HepG2 (cell line): ENCODE data around the gene SLC23A3. TPM values are rescaled to one million over a fixed set of nuclear protein-coding genes. Genes with fewer than 3 reads are reported as not detected.

Source experiments
- KDM2A ChIP-seq: sonication (generic); formaldehyde crosslinking; IDR thresholded peaks from 2 replicates; pipeline ENCODE4 v1.4.0; 2020; ENCODE audit warnings: low read depth, missing genetic modification reagents, borderline replicate concordance
- ZBTB3 ChIP-seq: sonication (generic); formaldehyde crosslinking; IDR thresholded peaks from 2 replicates; pipeline ENCODE4 v1.4.0; 2020; ENCODE audit warnings: low read depth, mild to moderate bottlenecking, moderate library complexity, missing genetic modification reagents, borderline replicate concordance
- ZNF747 ChIP-seq: sonication (generic); formaldehyde crosslinking; IDR thresholded peaks from 2 replicates; pipeline ENCODE4 v1.8.1; 2023; ENCODE audit warnings: missing genetic modification reagents, mild to moderate bottlenecking, borderline replicate concordance
- polyA plus RNA-seq, 8 experiments: library from polyadenylated mRNA; depleted of rRNA in 3 of 8; stranded (reverse) in 7 of 8; unstranded in 1 of 8; fragments of >200 nt; fragmentation: Illumina TruSeq in 4 of 8; extraction: Trizol in 4 of 8; gene quantifications; 2 replicates each; pipeline versions ENCODE4 v1.2.1 to v1.2.3, GENCODE V29; 2011 to 2016; ENCODE audit warnings: low read depth in 4 of 8, missing spikeins in 1 of 8, mixed read lengths in 1 of 8; ENCODE audit not compliant: insufficient read depth in 1 of 8
- total RNA-seq, 5 experiments: library from RNA; depleted of rRNA; stranded (reverse); fragments of >200 nt; fragmentation: Illumina TruSeq; extraction: Trizol; gene quantifications; 2 replicates each; pipeline ENCODE4 v1.2.3, GENCODE V29; 2016; ENCODE audit warnings: low read depth in 1 of 5
- TF ChIP-seq, protein P1 (sequence below): sonication (generic); formaldehyde crosslinking; IDR thresholded peaks from 2 replicates; pipeline ENCODE4; 2020; ENCODE audit warnings: missing genetic modification reagents, mild to moderate bottlenecking, borderline replicate concordance
- TF ChIP-seq, protein P2 (sequence below): sonication (generic); formaldehyde crosslinking; conservative IDR thresholded peaks from 2 replicates; pipeline ENCODE4 v1.8.0; 2022; ENCODE audit warnings: low read depth, missing genetic modification reagents
- TF ChIP-seq, protein P3 (sequence below): sonication (generic); formaldehyde crosslinking; IDR thresholded peaks from 2 replicates; pipeline ENCODE4 v1.4.0; 2020; ENCODE audit warnings: mild to moderate bottlenecking, missing genetic modification reagents
- TF ChIP-seq, protein P4 (sequence below), 2 experiments: IDR thresholded peaks; 2 replicates each; pipeline ENCODE4 v1.6.1; 2011 to 2012; ENCODE audit warnings: low read length in 2 of 2, borderline replicate concordance in 1 of 2, low read depth in 1 of 2, mild to moderate bottlenecking in 1 of 2, moderate library complexity in 1 of 2
- TF ChIP-seq, protein P5 (sequence below): sonication (generic); formaldehyde crosslinking; IDR thresholded peaks from 2 replicates; pipeline ENCODE4 v1.5.1; 2020; ENCODE audit warnings: missing genetic modification reagents, mild to moderate bottlenecking, borderline replicate concordance
- TF ChIP-seq, protein P6 (sequence below): sonication (generic); formaldehyde crosslinking; IDR thresholded peaks from 2 replicates; pipeline ENCODE4 v1.4.0; 2020; ENCODE audit warnings: missing genetic modification reagents
- TF ChIP-seq, protein P7 (sequence below): sonication (generic); formaldehyde crosslinking; conservative IDR thresholded peaks from 2 replicates; pipeline ENCODE4 v1.8.1; 2023; ENCODE audit warnings: missing genetic modification reagents
- TF ChIP-seq, protein P8 (sequence below): IDR thresholded peaks from 2 replicates; pipeline ENCODE4 v1.6.1; 2016

SLC23A3 gene
- total and polyA plus RNA-seq, 2 of the 13 experiments (the other 11 are each of a cell fraction or from before 2014, with no cell fraction given), result 0.38 to 0.78 TPM

DNA sequence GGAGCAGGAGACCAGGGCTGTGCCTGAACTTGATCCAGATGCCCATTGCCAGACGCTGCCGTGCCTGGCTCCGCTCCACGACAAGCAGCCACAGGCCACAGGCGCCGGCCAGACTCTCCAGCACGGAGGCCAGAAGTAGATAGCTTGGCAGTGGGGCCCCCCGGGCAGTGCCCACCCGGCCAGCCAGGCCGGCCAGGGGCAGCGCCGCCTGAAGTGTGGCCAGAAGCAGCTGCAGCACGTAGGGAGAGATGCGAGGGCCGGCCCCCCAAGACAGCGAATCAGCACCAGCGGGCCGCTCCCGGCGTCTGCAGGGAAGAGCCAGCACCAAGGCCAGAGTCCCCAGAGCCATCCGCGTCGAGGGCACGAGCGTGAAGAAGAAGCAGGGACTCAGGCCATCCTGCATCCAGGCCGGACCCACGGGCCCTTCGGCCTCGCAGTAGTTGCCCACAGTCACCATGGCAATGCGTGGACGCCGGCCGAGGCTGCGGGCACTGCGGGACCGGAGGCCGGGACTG, 48.4 kb upstream of the SLC23A3 start (continued):
- TF ChIP-seq, protein P1, sequence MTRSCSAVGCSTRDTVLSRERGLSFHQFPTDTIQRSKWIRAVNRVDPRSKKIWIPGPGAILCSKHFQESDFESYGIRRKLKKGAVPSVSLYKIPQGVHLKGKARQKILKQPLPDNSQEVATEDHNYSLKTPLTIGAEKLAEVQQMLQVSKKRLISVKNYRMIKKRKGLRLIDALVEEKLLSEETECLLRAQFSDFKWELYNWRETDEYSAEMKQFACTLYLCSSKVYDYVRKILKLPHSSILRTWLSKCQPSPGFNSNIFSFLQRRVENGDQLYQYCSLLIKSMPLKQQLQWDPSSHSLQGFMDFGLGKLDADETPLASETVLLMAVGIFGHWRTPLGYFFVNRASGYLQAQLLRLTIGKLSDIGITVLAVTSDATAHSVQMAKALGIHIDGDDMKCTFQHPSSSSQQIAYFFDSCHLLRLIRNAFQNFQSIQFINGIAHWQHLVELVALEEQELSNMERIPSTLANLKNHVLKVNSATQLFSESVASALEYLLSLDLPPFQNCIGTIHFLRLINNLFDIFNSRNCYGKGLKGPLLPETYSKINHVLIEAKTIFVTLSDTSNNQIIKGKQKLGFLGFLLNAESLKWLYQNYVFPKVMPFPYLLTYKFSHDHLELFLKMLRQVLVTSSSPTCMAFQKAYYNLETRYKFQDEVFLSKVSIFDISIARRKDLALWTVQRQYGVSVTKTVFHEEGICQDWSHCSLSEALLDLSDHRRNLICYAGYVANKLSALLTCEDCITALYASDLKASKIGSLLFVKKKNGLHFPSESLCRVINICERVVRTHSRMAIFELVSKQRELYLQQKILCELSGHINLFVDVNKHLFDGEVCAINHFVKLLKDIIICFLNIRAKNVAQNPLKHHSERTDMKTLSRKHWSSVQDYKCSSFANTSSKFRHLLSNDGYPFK (CRISPR knock-in tag), result peak; percentile 89; the same call in 1 of the 2 replicates
- TF ChIP-seq, protein P2, sequence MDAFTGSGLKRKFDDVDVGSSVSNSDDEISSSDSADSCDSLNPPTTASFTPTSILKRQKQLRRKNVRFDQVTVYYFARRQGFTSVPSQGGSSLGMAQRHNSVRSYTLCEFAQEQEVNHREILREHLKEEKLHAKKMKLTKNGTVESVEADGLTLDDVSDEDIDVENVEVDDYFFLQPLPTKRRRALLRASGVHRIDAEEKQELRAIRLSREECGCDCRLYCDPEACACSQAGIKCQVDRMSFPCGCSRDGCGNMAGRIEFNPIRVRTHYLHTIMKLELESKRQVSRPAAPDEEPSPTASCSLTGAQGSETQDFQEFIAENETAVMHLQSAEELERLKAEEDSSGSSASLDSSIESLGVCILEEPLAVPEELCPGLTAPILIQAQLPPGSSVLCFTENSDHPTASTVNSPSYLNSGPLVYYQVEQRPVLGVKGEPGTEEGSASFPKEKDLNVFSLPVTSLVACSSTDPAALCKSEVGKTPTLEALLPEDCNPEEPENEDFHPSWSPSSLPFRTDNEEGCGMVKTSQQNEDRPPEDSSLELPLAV (CRISPR knock-in tag), result 0 out of 2 replicates have a peak, but pooled peaks have one; percentile 43
- no peak for TF ChIP-seq KDM2A (CRISPR knock-in tag)
- TF ChIP-seq, protein P3, sequence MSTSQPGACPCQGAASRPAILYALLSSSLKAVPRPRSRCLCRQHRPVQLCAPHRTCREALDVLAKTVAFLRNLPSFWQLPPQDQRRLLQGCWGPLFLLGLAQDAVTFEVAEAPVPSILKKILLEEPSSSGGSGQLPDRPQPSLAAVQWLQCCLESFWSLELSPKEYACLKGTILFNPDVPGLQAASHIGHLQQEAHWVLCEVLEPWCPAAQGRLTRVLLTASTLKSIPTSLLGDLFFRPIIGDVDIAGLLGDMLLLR (CRISPR knock-in tag), result no peak
- TF ChIP-seq, protein P4, sequence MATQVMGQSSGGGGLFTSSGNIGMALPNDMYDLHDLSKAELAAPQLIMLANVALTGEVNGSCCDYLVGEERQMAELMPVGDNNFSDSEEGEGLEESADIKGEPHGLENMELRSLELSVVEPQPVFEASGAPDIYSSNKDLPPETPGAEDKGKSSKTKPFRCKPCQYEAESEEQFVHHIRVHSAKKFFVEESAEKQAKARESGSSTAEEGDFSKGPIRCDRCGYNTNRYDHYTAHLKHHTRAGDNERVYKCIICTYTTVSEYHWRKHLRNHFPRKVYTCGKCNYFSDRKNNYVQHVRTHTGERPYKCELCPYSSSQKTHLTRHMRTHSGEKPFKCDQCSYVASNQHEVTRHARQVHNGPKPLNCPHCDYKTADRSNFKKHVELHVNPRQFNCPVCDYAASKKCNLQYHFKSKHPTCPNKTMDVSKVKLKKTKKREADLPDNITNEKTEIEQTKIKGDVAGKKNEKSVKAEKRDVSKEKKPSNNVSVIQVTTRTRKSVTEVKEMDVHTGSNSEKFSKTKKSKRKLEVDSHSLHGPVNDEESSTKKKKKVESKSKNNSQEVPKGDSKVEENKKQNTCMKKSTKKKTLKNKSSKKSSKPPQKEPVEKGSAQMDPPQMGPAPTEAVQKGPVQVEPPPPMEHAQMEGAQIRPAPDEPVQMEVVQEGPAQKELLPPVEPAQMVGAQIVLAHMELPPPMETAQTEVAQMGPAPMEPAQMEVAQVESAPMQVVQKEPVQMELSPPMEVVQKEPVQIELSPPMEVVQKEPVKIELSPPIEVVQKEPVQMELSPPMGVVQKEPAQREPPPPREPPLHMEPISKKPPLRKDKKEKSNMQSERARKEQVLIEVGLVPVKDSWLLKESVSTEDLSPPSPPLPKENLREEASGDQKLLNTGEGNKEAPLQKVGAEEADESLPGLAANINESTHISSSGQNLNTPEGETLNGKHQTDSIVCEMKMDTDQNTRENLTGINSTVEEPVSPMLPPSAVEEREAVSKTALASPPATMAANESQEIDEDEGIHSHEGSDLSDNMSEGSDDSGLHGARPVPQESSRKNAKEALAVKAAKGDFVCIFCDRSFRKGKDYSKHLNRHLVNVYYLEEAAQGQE (IDR thresholded peaks at IDR 0.05; ENCODE audit: borderline replicate concordance in 1 of 2, low read depth in 1 of 2, low read length in 2 of 2), result peak in 1 of 2 experiments; percentile 89; a peak in 2 of 4 replicates
- TF ChIP-seq ZBTB3 (CRISPR knock-in tag), result 0 out of 2 replicates have a peak, but pooled peaks have one; percentile 71
- TF ChIP-seq, protein P5, sequence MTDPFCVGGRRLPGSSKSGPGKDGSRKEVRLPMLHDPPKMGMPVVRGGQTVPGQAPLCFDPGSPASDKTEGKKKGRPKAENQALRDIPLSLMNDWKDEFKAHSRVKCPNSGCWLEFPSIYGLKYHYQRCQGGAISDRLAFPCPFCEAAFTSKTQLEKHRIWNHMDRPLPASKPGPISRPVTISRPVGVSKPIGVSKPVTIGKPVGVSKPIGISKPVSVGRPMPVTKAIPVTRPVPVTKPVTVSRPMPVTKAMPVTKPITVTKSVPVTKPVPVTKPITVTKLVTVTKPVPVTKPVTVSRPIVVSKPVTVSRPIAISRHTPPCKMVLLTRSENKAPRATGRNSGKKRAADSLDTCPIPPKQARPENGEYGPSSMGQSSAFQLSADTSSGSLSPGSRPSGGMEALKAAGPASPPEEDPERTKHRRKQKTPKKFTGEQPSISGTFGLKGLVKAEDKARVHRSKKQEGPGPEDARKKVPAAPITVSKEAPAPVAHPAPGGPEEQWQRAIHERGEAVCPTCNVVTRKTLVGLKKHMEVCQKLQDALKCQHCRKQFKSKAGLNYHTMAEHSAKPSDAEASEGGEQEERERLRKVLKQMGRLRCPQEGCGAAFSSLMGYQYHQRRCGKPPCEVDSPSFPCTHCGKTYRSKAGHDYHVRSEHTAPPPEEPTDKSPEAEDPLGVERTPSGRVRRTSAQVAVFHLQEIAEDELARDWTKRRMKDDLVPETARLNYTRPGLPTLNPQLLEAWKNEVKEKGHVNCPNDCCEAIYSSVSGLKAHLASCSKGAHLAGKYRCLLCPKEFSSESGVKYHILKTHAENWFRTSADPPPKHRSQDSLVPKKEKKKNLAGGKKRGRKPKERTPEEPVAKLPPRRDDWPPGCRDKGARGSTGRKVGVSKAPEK (CRISPR knock-in tag), result no peak
- TF ChIP-seq, protein P6, sequence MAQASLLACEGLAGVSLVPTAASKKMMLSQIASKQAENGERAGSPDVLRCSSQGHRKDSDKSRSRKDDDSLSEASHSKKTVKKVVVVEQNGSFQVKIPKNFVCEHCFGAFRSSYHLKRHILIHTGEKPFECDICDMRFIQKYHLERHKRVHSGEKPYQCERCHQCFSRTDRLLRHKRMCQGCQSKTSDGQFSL (CRISPR knock-in tag), result 0 out of 2 replicates have a peak, but pooled peaks have one; percentile 32
- TF ChIP-seq, protein P7, sequence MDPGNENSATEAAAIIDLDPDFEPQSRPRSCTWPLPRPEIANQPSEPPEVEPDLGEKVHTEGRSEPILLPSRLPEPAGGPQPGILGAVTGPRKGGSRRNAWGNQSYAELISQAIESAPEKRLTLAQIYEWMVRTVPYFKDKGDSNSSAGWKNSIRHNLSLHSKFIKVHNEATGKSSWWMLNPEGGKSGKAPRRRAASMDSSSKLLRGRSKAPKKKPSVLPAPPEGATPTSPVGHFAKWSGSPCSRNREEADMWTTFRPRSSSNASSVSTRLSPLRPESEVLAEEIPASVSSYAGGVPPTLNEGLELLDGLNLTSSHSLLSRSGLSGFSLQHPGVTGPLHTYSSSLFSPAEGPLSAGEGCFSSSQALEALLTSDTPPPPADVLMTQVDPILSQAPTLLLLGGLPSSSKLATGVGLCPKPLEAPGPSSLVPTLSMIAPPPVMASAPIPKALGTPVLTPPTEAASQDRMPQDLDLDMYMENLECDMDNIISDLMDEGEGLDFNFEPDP (CRISPR knock-in tag), result no peak
- TF ChIP-seq ZNF747 (CRISPR knock-in tag), result peak; percentile 9; the same call in 1 of the 2 replicates
- TF ChIP-seq, protein P8, sequence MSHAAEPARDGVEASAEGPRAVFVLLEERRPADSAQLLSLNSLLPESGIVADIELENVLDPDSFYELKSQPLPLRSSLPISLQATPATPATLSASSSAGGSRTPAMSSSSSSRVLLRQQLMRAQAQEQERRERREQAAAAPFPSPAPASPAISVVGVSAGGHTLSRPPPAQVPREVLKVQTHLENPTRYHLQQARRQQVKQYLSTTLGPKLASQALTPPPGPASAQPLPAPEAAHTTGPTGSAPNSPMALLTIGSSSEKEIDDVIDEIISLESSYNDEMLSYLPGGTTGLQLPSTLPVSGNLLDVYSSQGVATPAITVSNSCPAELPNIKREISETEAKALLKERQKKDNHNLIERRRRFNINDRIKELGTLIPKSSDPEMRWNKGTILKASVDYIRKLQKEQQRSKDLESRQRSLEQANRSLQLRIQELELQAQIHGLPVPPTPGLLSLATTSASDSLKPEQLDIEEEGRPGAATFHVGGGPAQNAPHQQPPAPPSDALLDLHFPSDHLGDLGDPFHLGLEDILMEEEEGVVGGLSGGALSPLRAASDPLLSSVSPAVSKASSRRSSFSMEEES (CRISPR knock-in tag), result no peak
